NCI-H345 treated with DMSO at 0.1 percent for 48 hours (cell line): ENCODE results near the gene ZGPAT.

Experiments
- DNase-seq: peaks from one replicate; lab custom pipeline; 2025; ENCODE audit not compliant: unreplicated experiment; lab: John Stamatoyannopoulos, UW

ZGPAT gene

DNA sequence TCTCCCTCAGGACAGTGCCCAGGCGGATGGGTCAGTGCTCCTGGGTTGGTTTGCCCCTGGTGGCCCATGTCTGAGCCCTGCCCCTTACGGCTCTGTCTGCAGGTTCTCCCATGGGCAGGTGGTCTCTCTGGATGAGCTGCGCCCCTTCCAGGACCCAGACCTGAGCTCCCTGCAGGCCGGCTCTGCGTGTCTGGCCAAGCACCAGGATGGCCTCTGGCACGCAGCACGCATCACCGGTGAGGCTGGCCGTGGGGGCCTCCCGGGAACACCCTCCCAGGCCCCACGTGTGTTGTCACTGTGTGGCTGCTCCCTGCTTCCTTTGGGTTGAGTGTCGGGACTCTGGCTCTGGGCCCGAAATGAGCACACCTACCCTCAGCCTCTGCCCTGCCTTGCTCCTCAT is 25.3 kb downstream of the ZGPAT start:
- DNase-seq, result no peak

DNA sequence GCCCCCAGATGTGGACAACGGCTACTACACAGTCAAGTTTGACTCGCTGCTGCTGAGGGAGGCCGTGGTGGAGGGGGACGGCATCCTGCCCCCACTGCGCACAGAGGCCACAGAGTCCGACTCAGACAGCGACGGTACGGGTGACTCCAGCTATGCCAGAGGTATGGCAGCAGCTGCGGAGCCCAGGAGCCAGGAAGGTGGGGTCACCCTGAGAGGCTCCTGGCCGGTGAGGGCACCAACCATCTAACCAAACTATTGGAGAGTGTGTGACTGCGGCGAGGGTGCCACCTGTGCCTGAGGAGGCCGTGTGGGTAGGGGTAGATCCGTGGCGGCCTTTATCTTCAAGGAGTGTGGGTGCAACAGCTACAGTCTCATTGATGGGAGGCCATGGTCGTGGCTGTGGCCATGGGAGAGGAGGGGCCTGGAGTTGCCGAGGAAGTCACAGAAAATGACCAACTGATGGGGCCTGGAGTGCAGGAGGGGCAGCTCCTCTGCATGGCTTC is 25.8 kb downstream of the ZGPAT start:
- DNase-seq, result no peak

DNA sequence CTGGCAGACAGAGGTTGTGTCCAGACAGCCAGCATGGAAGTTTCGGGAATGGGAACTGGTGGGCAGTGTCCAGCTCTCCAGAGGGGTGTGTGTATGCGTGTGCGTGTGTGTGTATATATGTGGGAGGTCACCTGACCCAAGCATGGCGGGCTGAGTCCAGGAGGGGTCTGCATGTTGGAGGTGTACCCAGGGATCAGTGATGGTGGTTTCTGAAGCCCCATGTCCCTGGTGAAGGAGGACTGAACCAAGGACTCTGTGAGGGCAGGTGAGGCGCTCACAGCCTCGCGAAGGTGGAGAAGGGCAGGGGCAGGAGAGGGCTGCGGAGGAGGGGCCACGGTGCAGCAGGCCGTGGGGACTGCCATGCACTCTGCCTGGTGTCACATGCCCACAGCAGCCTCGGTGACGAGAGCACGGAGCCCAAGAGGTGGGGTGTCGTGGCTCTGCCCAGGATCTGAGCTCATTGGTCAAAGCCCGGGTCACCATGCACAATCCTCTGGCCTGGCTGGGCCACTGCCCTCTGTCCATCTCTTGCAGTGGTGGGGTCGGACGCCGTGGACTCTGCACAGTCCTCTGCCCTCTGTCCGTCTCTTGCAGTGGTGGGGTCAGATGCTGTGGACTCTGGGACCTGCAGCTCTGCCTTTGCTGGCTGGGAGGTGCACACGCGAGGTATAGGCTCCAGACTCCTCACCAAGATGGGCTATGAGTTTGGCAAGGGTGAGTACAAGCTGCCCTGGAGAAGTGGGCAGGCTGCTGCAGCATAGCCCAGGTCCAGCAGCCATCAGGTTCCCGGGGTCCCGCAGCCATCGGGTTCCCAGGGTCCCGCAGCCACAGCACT is 26.5 kb downstream of the ZGPAT start:
- no peak for DNase-seq

DNA sequence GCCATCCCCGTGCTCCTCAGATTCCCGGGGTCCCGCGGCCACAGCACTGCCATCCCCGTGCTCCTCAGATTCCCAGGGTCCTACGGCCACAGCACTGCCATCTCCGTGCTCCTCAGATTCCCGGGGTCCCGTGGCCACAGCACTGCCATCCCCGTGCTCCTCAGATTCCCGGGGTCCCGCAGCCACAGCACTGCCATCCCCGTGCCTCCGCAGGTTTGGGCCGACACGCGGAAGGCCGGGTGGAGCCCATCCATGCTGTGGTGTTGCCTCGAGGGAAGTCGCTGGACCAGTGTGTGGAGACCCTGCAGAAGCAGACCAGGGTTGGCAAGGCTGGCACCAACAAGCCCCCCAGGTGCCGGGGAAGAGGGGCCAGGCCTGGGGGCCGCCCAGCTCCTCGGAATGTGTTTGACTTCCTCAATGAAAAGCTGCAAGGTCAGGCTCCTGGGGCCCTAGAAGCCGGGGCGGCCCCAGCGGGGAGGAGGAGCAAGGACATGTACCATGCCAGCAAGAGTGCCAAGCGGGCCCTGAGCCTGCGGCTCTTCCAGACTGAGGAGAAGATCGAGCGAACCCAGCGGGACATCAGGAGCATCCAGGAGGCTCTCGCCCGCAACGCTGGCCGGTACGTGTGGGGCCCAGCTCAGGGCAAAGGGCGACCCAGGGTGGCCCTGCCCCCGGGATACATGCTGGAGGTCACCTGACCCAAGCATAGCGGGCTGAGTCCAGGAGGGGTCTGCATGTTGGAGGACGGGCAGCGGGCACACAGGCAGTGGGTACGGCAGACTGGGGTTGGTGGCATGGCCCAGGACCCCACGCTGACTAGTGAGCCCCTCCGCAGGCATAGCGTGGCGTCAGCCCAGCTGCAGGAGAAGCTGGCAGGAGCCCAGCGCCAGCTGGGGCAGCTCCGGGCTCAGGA is 27.4 kb downstream of the ZGPAT start:
- DNase-seq, result no peak

DNA sequence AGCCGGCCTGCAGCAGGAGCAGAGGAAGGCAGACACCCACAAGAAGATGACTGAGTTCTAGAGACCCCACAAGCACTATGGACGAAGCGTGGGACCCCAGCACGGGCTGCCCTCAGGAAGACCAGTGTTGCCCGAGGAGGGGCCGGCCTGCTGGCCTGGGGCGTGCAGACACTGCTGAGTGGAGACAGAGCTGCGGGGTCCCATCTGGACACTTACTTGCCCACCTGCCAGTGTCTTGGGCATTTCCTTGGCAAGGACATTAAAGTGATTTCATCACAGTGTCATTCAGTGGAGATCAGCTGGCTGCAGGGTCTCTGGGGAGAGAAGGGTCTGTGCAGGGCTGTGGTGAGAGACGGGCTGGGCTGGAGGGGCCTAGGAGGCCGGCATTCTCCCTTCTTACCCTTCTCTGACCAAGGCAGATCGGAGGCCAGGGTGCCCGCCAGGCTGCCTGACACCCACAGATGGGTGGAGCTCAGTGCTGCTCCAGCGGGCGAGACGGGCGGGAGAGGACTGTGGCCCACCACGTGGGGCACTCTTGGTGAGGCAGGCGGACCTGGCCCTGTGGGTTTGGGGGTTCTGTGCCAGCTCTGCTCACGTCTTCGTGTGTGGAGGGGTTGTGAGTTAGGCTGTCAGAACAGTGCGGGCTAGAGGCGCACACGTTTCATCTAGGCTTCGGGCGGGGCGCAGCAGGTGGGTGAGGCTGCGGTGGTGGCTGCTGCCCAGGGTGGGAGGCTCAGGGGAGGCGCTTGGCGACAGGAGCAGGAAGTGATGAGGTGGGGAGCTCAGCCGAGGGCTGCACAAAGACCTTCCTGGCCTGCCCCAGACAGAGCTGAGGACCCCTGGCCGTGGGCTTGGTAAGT is 28.2 kb downstream of the ZGPAT start, which contains the start of gene LIME1:
Gene LIME1 (plus strand): TSS at position 806 of the 860 bp plus-strand sequence. CDS start 886 bp downstream, outside the sequence.
- no peak for DNase-seq

DNA sequence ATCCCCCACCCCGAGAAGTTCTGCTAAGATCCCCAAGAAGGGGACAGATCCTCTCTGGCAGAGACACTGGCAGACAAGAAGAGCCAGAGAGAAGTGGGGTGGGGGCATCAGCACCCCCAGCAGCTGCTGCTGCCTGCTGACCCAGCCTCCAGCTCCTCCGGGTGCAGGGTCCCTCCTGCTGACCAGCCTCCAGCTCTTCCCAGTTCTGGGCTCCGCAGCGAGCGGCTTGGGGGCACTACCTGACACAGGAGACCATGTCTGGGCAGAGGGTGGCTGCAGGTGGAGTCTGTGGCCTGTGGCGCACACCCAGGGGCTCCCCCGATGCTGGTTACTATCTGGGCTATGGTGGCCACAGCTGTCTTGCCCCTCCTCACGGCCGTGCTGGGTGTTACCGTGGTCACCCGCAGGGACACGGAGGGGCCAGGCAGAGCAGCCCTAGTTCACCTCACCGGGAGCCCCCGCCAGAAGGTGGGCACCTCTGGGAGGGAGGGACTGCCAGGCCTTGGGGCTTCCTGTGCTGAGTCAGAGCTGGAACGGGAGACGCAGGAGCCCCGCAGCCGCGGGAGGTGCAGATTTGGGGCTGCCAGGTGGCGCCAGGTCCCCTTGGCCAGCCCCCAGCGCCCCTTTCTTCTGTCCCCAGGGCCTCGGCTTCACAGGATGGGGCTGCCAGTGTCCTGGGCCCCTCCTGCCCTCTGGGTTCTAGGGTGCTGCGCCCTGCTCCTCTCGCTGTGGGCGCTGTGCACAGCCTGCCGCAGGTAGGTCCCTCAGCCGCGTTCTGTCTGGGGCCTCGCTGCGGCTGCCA is 29.3 kb downstream of the ZGPAT start:
- DNase-seq, result no peak

DNA sequence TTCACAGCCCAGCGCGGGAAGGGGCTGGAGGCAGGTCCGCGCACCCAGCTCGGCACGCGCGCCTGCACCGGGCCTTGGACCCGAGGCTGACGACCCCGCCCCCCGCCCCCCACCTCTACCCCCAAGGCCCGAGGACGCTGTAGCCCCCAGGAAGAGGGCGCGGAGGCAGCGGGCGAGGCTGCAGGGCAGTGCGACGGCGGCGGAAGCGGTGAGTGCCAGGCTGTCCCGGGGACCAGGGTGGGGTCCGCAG is 29.8 kb downstream of the ZGPAT start:
- DNase-seq, result no peak

DNA sequence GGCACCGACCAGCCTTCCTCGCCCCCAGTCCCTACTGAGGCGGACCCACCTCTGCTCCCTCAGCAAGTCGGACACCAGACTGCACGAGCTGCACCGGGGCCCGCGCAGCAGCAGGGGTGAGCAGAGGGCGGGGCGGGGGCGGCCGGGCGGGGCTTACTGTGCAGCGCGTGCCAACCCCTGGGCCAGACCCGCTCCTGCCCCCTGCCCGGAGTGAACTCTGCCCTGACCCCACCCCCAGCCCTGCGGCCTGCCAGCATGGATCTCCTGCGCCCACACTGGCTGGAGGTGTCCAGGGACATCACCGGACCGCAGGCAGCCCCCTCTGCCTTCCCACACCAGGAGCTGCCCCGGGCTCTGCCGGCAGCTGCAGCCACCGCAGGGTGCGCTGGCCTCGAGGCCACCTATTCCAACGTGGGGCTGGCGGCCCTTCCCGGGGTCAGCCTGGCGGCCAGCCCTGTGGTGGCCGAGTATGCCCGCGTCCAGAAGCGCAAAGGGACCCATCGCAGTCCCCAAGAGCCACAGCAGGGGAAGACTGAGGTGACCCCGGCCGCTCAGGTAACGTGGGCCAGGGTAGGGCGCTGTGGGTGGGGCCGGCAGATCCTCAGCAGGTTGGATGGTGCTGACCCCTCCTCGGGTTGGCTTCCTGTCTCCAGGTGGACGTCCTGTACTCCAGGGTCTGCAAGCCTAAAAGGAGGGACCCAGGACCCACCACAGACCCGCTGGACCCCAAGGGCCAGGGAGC is 30.3 kb downstream of the ZGPAT start:
- DNase-seq, result no peak

DNA sequence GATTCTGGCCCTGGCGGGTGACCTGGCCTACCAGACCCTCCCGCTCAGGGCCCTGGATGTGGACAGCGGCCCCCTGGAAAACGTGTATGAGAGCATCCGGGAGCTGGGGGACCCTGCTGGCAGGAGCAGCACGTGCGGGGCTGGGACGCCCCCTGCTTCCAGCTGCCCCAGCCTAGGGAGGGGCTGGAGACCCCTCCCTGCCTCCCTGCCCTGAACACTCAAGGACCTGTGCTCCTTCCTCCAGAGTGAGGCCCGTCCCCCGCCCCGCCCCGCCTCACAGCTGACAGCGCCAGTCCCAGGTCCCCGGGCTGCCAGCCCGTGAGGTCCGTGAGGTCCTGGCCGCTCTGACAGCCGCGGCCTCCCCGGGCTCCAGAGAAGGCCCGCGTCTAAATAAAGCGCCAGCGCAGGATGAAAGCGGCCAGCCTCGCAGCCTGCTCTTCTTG is 30.9 kb downstream of the ZGPAT start:
- no peak for DNase-seq

DNA sequence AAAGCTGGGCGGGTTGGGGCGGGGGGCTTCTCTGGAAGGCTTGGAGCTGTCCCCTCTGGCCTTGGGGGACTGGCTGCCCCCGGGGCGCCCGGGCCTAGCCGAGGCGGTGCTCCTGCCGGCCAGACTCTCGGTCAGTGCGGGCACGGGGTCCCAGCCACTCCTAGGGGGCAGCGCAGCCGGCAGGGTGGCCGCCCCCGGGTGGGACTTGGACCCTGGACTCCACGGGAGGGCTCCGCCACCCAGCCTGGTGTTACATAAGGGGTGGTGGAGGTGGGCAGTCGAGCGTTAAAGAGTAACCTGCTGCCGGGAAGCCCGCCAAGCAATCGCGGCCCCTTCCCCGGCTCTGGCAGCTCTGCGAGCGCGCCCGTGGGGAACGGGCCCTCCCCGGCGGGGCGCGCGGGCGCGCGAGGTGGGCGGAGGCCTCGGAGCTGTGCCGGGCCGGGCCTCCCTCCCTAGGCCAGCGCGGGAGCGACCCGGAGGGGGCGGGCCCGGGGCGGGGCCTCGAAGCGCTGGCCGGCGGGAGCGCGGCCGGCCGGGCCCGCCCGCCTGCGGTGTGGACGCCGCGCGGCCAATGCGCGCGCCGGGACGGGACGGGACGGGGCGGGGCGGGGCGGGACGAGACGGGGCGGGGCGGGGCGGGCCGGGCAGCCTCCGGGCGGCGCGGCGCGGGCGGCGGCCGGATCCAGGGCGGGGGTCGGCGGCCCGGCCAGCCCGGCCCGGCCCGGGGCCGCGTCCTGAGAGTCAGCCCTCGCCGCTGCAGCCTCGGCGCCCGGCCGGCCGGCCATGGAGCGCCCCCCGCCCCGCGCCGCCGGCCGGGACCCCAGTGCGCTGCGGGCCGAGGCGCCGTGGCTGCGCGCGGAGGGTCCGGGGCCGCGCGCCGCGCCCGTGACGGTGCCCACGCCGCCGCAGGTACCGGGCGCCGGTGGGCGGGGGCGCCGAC is 31.6 kb downstream of the ZGPAT start, which contains the start of gene SLC2A4RG:
Gene SLC2A4RG (plus strand): TSS at position 647 of the 940 bp plus-strand sequence. CDS start 137 bp downstream, at position 784.
- peak; percentile 35 for DNase-seq

DNA sequence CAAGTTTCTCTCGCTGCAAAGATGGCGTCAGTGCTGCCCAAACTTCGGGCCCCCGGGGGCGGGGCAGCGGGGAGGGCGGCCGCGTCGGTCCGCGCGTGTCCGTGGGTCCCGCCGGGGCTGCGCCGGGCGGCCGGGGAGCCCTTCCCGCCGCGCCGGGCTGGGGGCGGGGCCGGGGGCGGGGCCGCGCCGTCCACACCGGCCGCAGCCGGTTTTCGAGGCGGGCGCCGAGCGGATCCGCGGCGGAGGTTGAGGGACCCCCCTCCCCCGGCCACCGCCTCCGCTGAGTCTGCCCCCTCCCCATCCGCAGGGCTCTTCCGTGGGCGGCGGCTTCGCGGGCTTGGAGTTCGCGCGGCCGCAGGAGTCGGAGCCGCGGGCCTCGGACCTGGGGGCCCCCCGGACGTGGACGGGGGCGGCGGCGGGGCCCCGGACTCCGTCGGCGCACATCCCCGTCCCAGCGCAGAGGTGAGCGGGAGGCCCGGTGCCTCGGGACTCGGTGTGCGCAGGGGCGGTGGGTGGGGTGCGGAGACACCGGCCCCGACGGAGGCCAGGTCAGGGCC is 32.3 kb downstream of the ZGPAT start:
- DNase-seq, result no peak

DNA sequence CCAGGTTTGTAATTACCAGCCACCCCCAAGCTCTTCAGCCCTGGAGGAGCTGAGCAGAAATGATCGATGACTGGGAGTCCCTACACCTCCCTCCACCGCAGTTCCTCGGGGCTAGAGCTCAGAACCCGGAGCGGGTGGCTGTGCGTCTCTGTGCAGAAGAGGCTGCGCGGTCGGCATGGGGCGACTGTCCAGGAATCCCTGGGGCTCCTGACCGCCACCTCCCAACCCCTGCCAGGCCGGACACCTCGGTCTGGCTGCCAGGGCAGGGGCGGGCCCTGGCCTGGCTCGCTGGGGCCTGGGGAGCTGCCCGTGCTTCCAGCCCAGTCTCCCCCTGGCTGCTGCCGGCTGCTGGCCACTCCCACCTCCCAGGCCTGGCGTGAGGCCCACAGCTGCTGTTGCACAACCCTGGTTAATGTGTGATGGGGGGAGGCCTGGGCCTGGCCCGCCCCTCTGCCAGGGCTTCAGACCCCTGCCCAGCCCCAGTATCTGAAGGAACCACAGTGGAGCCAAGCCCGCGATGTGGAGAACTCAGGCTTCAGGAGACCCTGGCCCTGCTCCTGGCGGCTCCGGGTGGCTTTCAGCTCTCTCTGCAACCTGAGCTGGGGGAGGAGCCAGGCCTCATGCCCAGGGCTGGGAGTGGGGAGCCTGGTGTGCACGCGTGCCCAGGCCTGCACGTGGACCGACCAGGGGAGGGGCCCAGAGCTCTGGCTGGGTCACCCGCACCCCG is 33.0 kb downstream of the ZGPAT start:
- peak; percentile 83 for DNase-seq

DNA sequence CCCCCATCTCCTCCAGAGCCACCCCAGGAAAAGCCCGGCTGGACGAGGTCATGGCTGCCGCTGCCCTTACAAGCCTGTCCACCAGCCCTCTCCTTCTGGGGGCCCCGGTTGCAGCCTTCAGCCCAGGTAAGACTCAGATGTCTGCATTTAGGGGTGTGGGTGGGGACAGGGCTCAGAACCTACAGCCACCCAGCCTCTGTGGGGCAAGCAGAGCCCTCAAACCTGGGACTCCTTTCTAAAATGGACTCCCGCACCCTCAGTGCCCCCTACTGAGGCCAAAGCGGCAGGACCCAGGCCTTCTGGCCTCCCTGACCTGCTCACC is 33.5 kb downstream of the ZGPAT start:
- no peak for DNase-seq

DNA sequence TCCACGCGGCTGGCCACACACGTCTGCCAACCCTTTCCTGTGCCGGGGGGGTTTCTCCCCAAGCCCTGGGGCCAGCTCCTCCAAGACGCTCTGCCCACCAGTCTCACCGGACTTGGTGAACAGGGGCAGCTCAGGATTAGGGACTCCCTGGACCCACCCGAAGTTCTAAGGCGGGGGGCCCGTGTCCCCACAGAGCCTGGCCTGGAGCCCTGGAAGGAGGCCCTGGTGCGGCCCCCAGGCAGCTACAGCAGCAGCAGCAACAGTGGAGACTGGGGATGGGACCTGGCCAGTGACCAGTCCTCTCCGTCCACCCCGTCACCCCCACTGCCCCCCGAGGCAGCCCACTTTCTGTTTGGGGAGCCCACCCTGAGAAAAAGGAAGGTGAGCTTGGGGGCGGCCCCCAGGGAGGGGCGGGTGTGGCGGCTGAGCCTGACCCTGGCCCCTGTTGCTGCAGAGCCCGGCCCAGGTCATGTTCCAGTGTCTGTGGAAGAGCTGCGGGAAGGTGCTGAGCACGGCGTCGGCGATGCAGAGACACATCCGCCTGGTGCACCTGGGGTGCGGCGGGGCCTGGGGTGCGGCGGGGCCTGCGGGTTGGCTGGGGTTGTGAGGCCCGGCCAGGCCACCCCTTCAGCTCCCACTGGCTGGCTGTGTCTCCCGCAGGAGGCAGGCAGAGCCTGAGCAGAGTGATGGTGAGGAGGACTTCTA is 34.0 kb downstream of the ZGPAT start:
- no peak for DNase-seq

DNA sequence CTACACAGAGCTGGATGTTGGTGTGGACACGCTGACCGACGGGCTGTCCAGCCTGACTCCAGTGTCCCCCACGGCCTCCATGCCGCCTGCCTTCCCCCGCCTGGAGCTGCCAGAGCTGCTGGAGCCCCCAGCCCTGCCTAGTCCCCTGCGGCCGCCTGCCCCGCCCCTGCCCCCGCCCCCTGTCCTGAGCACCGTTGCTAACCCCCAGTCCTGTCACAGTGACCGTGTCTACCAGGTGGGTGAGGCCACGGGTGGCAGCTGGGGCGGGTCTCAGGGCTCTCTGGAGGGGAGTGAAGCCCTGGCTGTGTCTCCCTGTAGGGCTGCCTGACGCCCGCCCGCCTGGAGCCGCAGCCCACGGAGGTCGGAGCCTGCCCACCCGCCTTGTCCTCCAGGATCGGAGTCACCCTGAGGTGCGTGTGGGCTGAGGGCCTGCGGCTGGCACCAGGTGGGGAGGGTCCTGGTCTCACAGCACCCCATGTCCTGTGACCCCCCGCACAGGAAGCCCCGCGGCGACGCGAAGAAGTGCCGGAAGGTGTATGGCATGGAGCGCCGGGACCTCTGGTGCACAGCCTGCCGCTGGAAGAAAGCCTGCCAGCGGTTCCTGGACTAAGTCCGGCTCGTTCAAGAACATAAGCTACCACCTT is 34.7 kb downstream of the ZGPAT start:
- DNase-seq, result no peak

DNA sequence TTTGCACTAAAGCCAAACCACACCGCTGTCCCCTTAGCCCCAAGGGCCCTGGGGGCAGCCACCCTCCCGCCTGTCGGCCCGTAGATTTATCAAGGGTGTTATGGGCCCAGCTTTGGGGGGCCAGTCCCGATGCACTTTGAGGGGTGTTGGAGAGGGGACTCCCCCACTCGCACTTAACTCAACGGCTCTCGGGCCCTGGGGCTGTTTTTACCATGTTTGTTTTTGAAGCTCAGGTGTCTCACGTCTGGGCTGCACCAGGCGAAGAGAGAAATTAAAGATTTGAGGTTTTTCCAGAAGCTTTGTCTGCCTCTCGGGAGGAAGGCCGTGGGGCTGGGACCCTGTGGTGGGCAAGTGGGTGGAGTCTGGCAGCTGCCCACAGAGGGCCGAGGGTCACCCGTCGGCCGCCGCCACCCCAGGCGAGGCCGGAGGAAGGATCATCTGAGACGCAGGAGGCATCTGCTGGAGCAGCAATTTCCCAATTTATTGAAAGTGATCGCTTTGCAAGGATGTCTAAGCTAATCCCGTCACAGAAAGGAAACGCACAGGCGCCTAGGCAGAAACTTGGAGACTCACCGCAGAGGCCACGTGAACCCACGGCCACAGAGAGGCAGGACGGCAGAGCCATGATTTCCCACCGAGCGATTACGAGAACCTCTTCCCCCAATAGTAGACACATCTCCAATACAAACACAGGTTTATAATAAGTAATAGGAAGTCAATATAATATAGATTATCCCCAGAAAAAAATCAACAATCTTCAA is 35.6 kb downstream of the ZGPAT start:
- no peak for DNase-seq
